ENCODE measurements around the gene GLI3.

The GLI3 gene

GRCh38 chr7:42095791-42096190 lies 141.2 kb downstream of the GLI3 start:
- H3K4me3 ChIP-seq (ENCODE audit: low read length): no peak overlapping the region
- no peak for TF ChIP-seq EZH2phosphoT487 (IDR thresholded peaks at IDR 0.05; ENCODE audit: low read depth)
- TF ChIP-seq, protein P1, sequence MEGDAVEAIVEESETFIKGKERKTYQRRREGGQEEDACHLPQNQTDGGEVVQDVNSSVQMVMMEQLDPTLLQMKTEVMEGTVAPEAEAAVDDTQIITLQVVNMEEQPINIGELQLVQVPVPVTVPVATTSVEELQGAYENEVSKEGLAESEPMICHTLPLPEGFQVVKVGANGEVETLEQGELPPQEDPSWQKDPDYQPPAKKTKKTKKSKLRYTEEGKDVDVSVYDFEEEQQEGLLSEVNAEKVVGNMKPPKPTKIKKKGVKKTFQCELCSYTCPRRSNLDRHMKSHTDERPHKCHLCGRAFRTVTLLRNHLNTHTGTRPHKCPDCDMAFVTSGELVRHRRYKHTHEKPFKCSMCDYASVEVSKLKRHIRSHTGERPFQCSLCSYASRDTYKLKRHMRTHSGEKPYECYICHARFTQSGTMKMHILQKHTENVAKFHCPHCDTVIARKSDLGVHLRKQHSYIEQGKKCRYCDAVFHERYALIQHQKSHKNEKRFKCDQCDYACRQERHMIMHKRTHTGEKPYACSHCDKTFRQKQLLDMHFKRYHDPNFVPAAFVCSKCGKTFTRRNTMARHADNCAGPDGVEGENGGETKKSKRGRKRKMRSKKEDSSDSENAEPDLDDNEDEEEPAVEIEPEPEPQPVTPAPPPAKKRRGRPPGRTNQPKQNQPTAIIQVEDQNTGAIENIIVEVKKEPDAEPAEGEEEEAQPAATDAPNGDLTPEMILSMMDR (IDR thresholded peaks at IDR 0.05; ENCODE audit: low read depth, low read length): no peak
- H3K4me1 ChIP-seq (ENCODE audit: low read length): no peaks in the 10 kb centered on the region
- no peaks in the 10 kb centered on the region for H4K20me1 ChIP-seq (ENCODE audit: insufficient read depth, low read length)
- H3K9ac ChIP-seq (ENCODE audit: low read length): no peak overlapping the region
- H3K4me2 ChIP-seq (ENCODE audit: low read length): no peak overlapping the region
- H3K9me3 ChIP-seq (ENCODE audit: insufficient read depth, low read length): no peaks in the 10 kb centered on the region
- no peak overlapping the region for H2AFZ ChIP-seq (ENCODE audit: low read depth, low read length)
- H3K79me2 ChIP-seq (ENCODE audit: low read length): no peaks in the 10 kb centered on the region
- H3K27ac ChIP-seq (ENCODE audit: low read length): no peak overlapping the region
- no peaks in the 10 kb centered on the region for H3K27me3 ChIP-seq (ENCODE audit: low read depth, low read length)
- H3K36me3 ChIP-seq (replicated peaks; ENCODE audit: low read depth, low read length): no peaks in the 10 kb centered on the region

DNA sequence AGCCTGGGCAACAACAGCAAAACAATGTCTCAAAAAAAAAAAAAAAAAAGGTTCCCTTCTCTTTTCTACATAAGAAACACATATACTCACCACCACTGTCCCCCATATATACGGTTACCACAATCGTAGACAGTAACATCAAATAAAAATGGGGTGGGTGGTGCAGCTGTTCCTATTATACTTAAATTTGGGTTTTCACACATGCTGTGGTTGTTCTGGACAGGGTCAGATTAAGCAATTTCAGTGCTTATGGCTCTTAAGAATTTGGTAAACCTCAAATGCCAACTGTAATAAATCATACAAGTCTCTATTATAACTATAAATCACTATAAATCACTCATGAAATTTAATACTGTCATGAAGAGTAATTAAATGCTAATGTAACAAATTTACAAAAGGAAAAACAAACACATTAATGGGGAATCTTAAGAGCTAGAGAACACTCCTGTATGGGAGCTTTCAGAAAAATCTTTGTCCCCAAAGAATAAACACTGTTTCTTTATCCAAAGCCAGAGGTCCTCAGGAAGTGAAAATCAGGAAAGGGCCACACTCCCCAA lies 143.6 kb downstream of the GLI3 start:
- no peak overlapping the region for H2AFZ ChIP-seq (ENCODE audit: low read depth, low read length)
- H3K27me3 ChIP-seq (ENCODE audit: low read depth, low read length): no peaks in the 10 kb centered on the region
- H3K27ac ChIP-seq (ENCODE audit: low read length): no peak overlapping the region

GRCh38 chr7:42091461-42092291 lies 145.3 kb downstream of the GLI3 start:
- Histone ChIP-seq H3K4me1 (ENCODE audit: low read length) (no peaks in the 10 kb centered on the region), H3K9ac (ENCODE audit: low read length) (no peak overlapping the region), H3K27me3 (ENCODE audit: low read depth, low read length) (no peaks in the 10 kb centered on the region), H4K20me1 (ENCODE audit: insufficient read depth, low read length) (no peaks in the 10 kb centered on the region), H3K4me3 (ENCODE audit: low read length) (no peak overlapping the region), H2AFZ (ENCODE audit: low read depth, low read length) (no peak overlapping the region), H3K36me3 (replicated peaks; ENCODE audit: low read depth, low read length) (no peaks in the 10 kb centered on the region), H3K79me2 (ENCODE audit: low read length) (no peaks in the 10 kb centered on the region), H3K9me3 (ENCODE audit: insufficient read depth, low read length) (no peaks in the 10 kb centered on the region), H3K27ac (ENCODE audit: low read length) (no peak overlapping the region), H3K4me2 (ENCODE audit: low read length) (no peak overlapping the region)
- TF ChIP-seq EZH2phosphoT487 (IDR thresholded peaks at IDR 0.05; ENCODE audit: low read depth): no peak
- TF ChIP-seq, protein P1 (IDR thresholded peaks at IDR 0.05; ENCODE audit: low read depth, low read length): no peak

More for the DNA sequence above, 143.6 kb downstream of the GLI3 start:
- Histone ChIP-seq H3K9ac (ENCODE audit: low read length) (no peak overlapping the region), H3K9me3 (ENCODE audit: insufficient read depth, low read length) (no peaks in the 10 kb centered on the region), H4K20me1 (ENCODE audit: insufficient read depth, low read length) (no peaks in the 10 kb centered on the region), H3K79me2 (ENCODE audit: low read length) (no peaks in the 10 kb centered on the region), H3K36me3 (replicated peaks; ENCODE audit: low read depth, low read length) (no peaks in the 10 kb centered on the region), H3K4me2 (ENCODE audit: low read length) (no peak overlapping the region), H3K4me1 (ENCODE audit: low read length) (no peaks in the 10 kb centered on the region), H3K4me3 (ENCODE audit: low read length) (no peak overlapping the region)
- no peak for TF ChIP-seq EZH2phosphoT487 (IDR thresholded peaks at IDR 0.05; ENCODE audit: low read depth)
- TF ChIP-seq, protein P1 (IDR thresholded peaks at IDR 0.05; ENCODE audit: low read depth, low read length): no peak

DNA sequence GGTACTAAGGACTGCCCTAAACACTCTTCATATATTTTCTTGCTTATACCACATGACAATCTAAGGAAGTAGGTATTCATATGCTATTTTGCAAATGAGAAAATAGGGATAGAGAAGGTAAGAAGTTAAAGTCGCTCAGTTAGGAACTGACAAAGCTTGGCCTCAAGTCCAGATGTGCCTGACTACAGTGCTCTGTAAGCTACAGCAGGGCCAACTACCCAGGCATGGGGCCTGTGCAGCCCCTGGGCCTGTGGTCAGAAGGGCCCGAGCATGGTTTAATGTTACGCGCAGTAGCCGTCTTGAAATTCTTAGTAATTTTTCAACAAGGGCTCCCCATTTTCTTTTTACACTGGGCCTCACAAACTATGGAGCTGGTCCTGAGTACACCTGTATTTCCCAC lies 146.2 kb downstream of the GLI3 start:
- TF ChIP-seq, protein P1 (IDR thresholded peaks at IDR 0.05; ENCODE audit: low read depth, low read length): no peak
- no peak for TF ChIP-seq EZH2phosphoT487 (IDR thresholded peaks at IDR 0.05; ENCODE audit: low read depth)
- Histone ChIP-seq H3K27me3 (ENCODE audit: low read depth, low read length) (no peaks in the 10 kb centered on the region), H3K9ac (ENCODE audit: low read length) (no peak overlapping the region), H3K36me3 (replicated peaks; ENCODE audit: low read depth, low read length) (no peaks in the 10 kb centered on the region), H3K9me3 (ENCODE audit: insufficient read depth, low read length) (no peaks in the 10 kb centered on the region), H2AFZ (ENCODE audit: low read depth, low read length) (no peak overlapping the region), H3K4me2 (ENCODE audit: low read length) (no peak overlapping the region), H3K79me2 (ENCODE audit: low read length) (no peaks in the 10 kb centered on the region), H3K4me3 (ENCODE audit: low read length) (no peak overlapping the region), H3K4me1 (ENCODE audit: low read length) (no peaks in the 10 kb centered on the region), H3K27ac (ENCODE audit: low read length) (no peak overlapping the region), H4K20me1 (ENCODE audit: insufficient read depth, low read length) (no peaks in the 10 kb centered on the region)

All from OCI-LY3 (cell line).